ENCODE data around the gene GLT8D2.

Gene GLT8D2

DNA sequence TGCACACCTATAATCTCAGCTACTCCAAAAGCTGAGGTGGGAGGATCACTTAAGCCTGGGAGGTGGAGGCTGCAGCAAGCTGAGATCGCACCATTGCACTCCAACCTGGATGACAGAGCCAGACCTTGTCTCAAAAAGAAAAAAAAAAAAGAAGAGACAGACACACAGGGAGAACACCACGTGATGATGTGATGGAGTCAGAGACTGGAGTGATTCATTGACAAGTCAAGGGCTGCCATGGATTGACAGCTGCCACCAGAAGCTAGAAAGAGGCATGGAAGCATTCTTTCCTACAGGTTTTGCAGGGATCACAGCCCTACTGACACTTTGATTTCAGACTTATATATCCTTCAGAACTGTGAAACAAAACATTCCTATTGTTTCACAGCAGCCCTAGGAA, 10.8 kb upstream of the GLT8D2 start:
- no peak for DNase-seq (ENCODE audit: low spot score)
- no peak for TF ChIP-seq CTCF (IDR thresholded peaks at IDR 0.05; ENCODE audit: extremely low read depth, missing control alignments)

GRCh38 chr12:104059963-104060362, 10.0 kb upstream of the GLT8D2 start:
- DNase-seq (ENCODE audit: low spot score) = no peak
- TF ChIP-seq CTCF (IDR thresholded peaks at IDR 0.05; ENCODE audit: extremely low read depth, missing control alignments) = no peak

GRCh38 chr12:104058802-104059201, 8.8 kb upstream of the GLT8D2 start:
- no peak for DNase-seq (ENCODE audit: low spot score)
- no peak for TF ChIP-seq CTCF (IDR thresholded peaks at IDR 0.05; ENCODE audit: extremely low read depth, missing control alignments)

DNA sequence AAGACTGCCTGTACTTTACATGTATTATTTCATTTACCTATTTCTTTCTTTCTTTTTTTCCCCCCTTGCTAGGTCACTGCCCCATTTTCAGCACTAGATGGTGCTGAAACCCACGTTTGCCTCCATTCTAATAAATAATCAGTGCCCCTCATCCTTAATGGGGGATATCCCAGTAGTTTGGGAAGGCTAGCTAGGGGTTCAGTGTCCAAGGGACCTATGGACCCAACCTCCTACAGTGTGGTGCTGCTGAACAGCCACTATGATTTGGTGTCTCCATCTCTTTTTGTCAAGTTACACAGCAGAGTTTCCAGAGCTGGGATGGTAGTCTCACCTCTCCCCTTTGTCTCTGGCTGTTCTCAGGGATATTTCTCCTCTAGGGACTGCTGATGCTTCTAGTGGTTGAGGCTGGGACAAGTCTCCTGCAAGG, 7.8 kb upstream of the GLT8D2 start:
- peak; percentile 41 for TF ChIP-seq CTCF (IDR thresholded peaks at IDR 0.05; ENCODE audit: extremely low read depth, missing control alignments)
- DNase-seq (ENCODE audit: low spot score) = peak; percentile 36

GRCh38 chr12:104056419-104056972, 6.5 kb upstream of the GLT8D2 start:
- TF ChIP-seq CTCF (IDR thresholded peaks at IDR 0.05; ENCODE audit: extremely low read depth, missing control alignments) = no peak
- DNase-seq (ENCODE audit: low spot score) = no peak

GRCh38 chr12:104055686-104056388, 5.8 kb upstream of the GLT8D2 start:
- TF ChIP-seq CTCF (IDR thresholded peaks at IDR 0.05; ENCODE audit: extremely low read depth, missing control alignments) = no peak
- DNase-seq (ENCODE audit: low spot score) = no peak

DNA sequence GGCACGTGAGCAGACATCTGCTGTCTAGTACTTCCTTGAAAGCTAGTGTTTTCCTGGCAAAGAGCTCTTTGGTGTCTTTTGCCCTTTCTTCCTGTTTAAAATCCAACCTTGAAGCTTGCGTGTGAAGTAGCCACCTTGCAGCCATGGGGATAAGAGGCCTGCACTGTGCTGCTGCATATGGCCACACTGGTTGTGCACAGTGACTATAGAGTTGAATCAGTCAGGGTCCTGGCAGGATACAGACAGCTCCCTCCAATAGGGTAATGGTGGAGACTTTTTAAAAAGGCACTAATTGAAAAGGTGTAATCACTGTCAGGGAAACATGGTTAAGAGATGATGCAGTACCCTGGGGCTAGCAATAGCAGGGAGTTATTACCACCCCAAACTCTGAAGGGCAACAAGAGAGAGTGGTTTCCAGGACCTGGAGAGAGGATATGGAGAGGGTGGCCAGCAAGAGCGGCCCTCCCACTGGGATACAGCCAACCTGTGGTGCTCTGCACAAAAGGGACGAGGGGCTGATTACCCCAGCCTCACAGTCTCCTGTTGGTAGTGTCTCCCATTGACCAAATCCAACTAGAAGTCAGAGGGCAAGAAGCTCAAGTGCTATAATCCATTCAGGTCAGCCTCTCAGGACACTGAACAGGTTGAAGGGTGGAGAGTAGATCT, 4.8 kb upstream of the GLT8D2 start:
- no peak for TF ChIP-seq CTCF (IDR thresholded peaks at IDR 0.05; ENCODE audit: extremely low read depth, missing control alignments)
- no peak for DNase-seq (ENCODE audit: low spot score)
